Retina (tissue), 1 donor: ENCODE data around the gene AUTS2.

ENCODE experiments used
- DNase-seq: peaks from one replicate; pipeline ENCODE4 v3.0.0-alpha.2; 2016

The AUTS2 gene

GRCh38 chr7:69625798-69626197 lies 27.5 kb downstream of the AUTS2 start:
- DNase-seq, result no peak

DNA sequence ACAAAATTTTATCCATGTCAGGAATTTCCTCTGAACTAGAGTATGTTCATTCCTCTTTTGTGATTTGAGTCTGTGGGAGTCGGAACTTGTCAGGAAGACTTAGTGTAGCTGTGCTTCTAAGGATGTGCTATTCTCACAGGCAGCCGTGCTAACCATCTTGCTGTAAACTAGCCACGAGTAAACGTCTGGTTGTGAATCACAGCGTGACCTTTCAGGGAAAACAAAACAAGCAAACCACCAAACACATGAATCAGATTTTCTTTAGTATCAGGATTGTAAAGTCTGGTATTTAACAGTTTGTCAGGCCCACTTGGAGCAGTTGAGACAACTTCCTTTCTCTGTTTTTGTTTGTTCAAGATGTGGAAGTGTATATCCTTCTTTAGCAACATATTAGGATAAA lies 32.0 kb downstream of the AUTS2 start:
- DNase-seq, result no peak

- no peak for DNase-seq
Measured at GRCh38 chr7:69631131-69631530, 32.9 kb downstream of the AUTS2 start.

GRCh38 chr7:69632280-69632679 lies 34.0 kb downstream of the AUTS2 start:
- no peak for DNase-seq

DNA sequence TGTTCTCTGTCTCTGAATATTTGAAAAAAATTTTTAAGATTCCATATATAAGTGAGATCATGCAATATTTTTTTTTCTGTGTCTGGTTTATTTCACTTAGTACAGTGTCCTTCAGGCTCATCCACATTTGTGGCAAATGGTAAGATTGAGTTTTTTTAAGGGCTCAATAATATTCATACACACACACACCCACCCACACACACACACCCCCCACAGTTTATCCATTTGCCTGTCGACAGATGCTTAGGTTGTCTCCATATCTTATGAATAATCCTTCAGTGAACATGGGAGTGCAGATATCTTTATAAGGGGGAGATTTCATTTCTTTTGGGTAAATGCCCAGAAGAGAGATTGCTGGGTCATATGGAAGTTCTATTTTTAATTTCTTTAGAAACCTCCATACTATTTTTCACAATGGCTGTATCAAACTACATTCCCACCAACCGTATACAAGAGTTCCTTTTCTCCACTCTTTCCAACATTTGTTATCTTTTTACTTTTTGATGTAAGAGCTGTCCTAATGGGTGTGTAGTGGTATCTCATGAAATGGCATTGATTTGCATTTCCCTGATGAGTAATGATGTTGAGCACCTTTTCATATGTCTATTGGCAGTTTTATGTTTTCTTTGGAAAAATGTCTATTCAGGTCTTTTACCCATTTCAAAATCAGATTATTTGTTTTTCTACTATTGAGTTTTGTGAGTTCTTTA lies 35.0 kb downstream of the AUTS2 start:
- DNase-seq, result no peak

DNA sequence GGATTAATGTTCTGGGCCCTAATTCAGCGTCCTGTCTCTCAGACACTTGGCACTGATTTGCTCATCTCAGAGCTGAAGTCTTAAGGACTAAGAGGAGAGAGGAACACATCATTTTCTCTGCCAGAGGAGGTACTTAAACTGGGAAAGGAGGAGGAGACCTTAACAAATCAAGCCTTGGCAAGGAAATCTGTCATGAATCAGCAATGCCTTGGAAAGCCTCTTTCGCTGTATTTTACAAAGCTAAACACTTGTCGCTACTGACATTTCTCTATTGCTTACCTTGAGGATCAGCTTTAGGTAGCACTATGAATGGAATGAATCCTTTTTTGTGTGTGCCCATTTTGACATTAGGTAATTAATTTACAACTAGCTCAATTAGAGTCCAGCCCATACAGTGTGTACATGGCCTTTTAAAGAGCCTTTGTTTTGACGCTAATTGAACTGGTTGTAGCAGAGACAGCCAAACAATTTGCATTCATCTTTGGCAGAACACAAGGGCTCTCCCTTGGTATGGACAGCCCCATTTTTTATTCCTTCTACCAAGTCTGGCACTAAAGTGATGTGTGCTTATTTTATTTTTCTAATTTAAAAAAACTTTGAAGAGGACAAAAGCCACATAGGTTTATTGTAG lies 37.4 kb downstream of the AUTS2 start:
- no peak for DNase-seq

DNA sequence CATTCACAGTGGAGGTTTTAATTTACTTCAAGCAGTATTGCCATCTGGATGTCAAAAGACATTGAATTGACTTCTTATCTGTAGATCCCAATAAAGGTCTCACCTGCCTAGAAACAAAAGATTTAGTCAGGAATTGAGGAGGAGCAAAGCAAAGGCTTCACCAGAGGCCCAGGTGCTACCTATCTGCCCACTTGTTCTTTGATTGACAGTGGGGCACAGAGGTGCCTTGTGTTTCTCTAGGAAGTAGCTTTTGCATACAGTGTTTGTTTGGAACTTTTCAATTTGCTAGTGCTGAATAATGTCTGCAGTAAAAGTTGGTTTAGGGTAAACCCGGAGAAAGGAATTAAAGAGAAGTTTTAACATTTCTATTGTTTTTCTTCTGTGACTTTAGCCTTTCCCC lies 40.4 kb downstream of the AUTS2 start:
- no peak for DNase-seq

- peak; percentile 52 for DNase-seq
Measured at GRCh38 chr7:69640216-69640615, 41.9 kb downstream of the AUTS2 start.

DNA sequence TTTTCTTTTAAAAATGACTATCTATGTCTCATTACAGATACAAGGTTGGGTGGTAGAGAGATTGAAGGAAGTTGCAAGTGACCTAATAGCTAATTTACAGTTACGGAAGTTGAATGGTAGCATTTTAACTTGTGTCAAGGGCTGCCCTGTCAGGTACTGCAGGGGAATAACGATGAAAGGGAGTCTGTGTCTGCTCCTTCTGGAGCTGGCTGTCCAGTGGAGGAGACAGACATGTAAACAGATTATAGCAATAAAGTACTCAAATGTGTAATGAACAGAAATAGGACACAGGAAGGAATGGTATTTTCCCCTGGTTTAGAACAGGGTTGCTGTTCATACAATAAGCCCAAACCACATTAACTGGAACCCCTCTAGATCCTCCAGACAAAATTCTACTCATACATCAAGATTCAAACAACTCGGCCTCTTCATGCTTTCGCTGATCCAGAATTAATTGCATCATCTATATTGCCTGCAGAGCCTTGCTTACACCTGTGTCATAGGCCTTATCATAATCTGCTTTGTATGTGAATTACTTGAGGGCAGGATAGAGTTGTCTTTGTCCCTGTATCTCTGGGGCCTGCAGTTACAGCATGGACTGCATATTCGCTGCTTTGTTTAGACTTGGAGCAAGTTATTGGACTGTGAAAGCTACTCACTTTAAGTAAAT lies 42.8 kb downstream of the AUTS2 start:
- no peak for DNase-seq

- DNase-seq, result no peak
Measured at GRCh38 chr7:69643265-69643664, 45.0 kb downstream of the AUTS2 start.

DNA sequence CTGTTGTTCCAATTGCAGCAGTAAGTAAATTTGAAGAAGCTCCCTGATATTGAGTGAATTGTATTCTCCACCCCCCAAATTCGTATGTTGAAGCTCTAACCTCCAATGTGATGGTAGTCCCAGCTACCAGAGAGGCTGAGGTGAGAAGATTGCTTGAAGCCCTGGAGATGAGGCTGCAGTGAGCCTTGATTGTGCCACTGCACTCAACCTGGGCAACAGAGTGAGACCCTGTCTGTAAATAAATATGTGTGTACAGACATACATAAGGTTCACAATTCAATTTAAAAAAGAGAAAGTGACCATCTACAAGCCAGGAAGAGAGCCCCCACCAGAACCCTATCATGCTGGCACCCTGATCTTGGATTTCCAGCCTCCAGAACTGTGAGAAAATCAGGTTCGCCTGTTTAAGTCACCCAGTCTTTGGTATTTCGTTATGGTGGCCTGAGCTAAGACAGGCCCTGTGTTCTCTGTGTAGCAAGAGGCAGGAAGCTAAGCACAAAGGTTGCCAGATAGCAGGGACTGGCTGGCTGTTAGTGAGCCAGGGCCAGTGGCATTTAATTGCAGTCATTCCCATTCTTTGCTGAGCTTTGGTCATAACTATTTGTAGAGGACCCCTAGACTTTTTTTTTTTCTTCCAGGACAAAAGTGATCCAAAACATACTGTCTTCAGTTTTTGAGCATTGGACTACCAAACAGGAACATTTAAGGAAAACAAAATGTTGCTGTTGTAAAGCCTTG lies 45.6 kb downstream of the AUTS2 start:
- no peak for DNase-seq

GRCh38 chr7:69645683-69646082 lies 47.4 kb downstream of the AUTS2 start:
- no peak for DNase-seq

GRCh38 chr7:69651101-69651590 lies 52.9 kb downstream of the AUTS2 start:
- DNase-seq, result no peak

- DNase-seq, result no peak
Measured at GRCh38 chr7:69652947-69653701, 54.8 kb downstream of the AUTS2 start.

DNA sequence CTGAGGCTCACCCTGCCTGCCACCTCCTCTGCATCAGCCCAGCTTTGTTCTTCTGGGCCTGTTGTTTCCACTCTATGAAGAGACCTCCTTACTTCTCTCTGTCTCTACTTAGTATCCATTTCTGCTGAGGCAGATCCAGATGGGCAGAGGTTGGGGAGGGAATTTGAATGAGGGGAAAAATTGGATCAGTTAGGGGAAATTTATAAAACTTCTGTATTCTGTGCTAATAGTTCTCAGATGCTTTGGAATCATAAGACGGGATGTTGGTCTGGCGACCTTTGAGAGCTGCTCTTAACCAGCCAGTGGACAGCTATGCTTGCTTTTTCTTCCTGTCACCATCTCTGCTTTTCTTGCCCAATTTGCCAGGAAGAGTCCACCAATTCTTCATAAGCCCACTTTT lies 55.5 kb downstream of the AUTS2 start:
- DNase-seq, result no peak

DNA sequence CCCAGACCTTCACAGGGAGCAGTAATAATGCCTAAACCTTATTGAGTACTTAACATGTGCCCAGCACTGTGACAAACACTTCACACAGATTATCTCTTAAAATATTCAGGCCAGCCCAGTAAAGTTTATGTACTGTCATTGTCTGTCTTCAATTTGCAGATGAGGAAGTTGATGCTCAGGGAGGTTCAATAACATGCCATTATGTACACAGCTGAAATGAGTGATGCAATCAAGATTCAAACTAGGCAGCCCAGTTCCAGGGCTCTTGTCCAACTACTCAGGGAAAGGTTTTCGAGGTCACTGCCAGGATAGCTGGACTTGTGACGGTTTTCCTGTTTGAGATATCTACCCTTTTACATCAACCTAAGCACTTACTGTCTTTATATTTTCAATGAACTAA lies 56.1 kb downstream of the AUTS2 start:
- no peak for DNase-seq

- DNase-seq, result no peak
Measured at GRCh38 chr7:69654849-69655707, 56.8 kb downstream of the AUTS2 start.

GRCh38 chr7:69656077-69656476 lies 57.8 kb downstream of the AUTS2 start:
- no peak for DNase-seq

DNA sequence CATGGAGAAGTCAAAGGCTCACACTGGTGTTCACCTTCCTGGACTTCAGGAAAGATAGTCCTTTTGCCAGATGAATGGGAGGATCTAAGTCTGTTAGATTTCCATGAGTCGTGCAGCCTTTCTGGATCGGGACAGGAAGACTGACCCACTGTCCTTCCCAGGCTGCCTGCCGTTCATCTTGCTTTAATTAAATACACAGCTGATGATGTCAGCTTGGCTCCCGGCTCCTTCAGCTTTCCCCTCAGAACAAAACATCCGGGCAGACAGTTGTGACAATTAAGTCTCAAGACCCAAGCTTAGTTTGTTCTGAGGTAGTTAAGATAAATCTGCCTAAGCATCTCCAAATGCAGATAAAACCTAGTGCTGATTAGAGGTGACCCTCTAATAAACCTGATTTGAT lies 58.6 kb downstream of the AUTS2 start:
- DNase-seq, result no peak

- no peak for DNase-seq
Measured at GRCh38 chr7:69657331-69657730, 59.1 kb downstream of the AUTS2 start.

GRCh38 chr7:69657985-69658384 lies 59.7 kb downstream of the AUTS2 start:
- DNase-seq, result no peak

GRCh38 chr7:69659983-69660382 lies 61.7 kb downstream of the AUTS2 start:
- no peak for DNase-seq
